22Rv1 (cell line): Measurements from ENCODE around the gene PTPRG.

Experiments used
- H3K27ac ChIP-seq: fragments of 450-650 bp; 2 replicates; pipeline ENCODE4 v1.5.1; 2017
- ZFX ChIP-seq: fragments of 450-650 bp; IDR thresholded peaks from 2 replicates; pipeline ENCODE4 v1.6.1; 2017; ENCODE audit warnings: antibody characterized with exemption, borderline replicate concordance
- TF ChIP-seq, protein P1 (sequence below): fragments of 450-650 bp; IDR thresholded peaks from 2 replicates; pipeline ENCODE4 v1.5.1; 2017; ENCODE audit warnings: mild to moderate bottlenecking

The PTPRG gene

GRCh38 chr3:62203561-62203960 lies 642.2 kb downstream of the PTPRG start:
- TF ChIP-seq, protein P1, sequence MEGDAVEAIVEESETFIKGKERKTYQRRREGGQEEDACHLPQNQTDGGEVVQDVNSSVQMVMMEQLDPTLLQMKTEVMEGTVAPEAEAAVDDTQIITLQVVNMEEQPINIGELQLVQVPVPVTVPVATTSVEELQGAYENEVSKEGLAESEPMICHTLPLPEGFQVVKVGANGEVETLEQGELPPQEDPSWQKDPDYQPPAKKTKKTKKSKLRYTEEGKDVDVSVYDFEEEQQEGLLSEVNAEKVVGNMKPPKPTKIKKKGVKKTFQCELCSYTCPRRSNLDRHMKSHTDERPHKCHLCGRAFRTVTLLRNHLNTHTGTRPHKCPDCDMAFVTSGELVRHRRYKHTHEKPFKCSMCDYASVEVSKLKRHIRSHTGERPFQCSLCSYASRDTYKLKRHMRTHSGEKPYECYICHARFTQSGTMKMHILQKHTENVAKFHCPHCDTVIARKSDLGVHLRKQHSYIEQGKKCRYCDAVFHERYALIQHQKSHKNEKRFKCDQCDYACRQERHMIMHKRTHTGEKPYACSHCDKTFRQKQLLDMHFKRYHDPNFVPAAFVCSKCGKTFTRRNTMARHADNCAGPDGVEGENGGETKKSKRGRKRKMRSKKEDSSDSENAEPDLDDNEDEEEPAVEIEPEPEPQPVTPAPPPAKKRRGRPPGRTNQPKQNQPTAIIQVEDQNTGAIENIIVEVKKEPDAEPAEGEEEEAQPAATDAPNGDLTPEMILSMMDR: no peak
- TF ChIP-seq ZFX: no peak

DNA sequence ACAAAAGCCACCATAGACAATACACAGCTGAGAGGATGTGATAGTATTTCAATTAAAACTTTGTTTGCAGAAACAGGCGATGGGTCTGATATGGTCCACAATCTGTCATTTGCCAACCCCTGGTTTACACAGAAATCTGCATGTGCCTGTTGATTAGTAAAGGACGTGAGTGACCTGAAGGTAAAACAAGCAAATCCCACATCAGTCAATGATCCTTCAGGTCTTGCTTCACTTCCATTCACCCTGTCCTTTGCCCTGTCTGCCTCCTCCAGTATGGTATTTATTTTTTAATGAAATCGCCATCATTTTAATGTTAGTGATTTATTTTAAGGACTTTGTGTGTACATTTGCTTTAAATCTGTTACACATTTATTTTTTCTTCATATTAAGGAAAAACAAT lies 645.8 kb downstream of the PTPRG start:
- TF ChIP-seq ZFX: no peak
- TF ChIP-seq, protein P1: no peak
- H3K27ac ChIP-seq: no peak overlapping the region

More at GRCh38 chr3:62203561-62203960, 642.2 kb downstream of the PTPRG start:
- H3K27ac ChIP-seq: no peak overlapping the region

- TF ChIP-seq ZFX: no peak
- TF ChIP-seq, protein P1: no peak
- no peak overlapping the region for H3K27ac ChIP-seq
Observed at GRCh38 chr3:62208385-62208784, 647.0 kb downstream of the PTPRG start.

GRCh38 chr3:62209101-62209500 lies 647.7 kb downstream of the PTPRG start:
- no peak overlapping the region for H3K27ac ChIP-seq
- TF ChIP-seq, protein P1: no peak
- no peak for TF ChIP-seq ZFX

- TF ChIP-seq ZFX: no peak
- TF ChIP-seq, protein P1: no peak
- H3K27ac ChIP-seq: no peak overlapping the region
Observed at GRCh38 chr3:62210011-62210410, 648.6 kb downstream of the PTPRG start.

- no peak overlapping the region for H3K27ac ChIP-seq
- TF ChIP-seq ZFX: no peak
- TF ChIP-seq, protein P1: peak; percentile 20; the same call in 1 of the 2 replicates
Observed at GRCh38 chr3:62211675-62212429, 650.5 kb downstream of the PTPRG start.

- TF ChIP-seq, protein P1: no peak
- no peak for TF ChIP-seq ZFX
- no peak overlapping the region for H3K27ac ChIP-seq
Observed at GRCh38 chr3:62214850-62215249, 653.5 kb downstream of the PTPRG start.
